ENCODE data around the gene FKBP4. TPM values are rescaled to one million over a fixed set of nuclear protein-coding genes. Genes with fewer than 3 reads are reported as not detected.
A peak's percentile ranks its signal among the peaks of the same experiment; 100 is the strongest.

Gene FKBP4
- 25.4 and 51.8 TPM in 2 replicates for total RNA-seq

GRCh38 chr12:2794736-2795289, at the start of gene FKBP4:
FKBP4 (plus strand) TSS chr12:2794970; CDS start chr12:2795140, 170 bp downstream.
- peak; percentile 80 for DNase-seq (ENCODE audit: low read depth)
- TF ChIP-seq CTCF (IDR thresholded peaks at IDR 0.05; ENCODE audit: insufficient read depth, low read depth, low read length) = no peak
- H3K4me3 ChIP-seq (ENCODE audit: low read depth, low read length) = peak within 1 kb of the TSS; percentile 87

- DNase-seq (ENCODE audit: low read depth) = no peak
- H3K4me3 ChIP-seq (ENCODE audit: low read depth, low read length) = no peak overlapping the region
- TF ChIP-seq CTCF (IDR thresholded peaks at IDR 0.05; ENCODE audit: insufficient read depth, low read depth, low read length) = no peak
Measured at GRCh38 chr12:2745655-2746054, 49.1 kb upstream of the FKBP4 start.

GRCh38 chr12:2749580-2749979, 45.2 kb upstream of the FKBP4 start:
- no peak for TF ChIP-seq CTCF (IDR thresholded peaks at IDR 0.05; ENCODE audit: insufficient read depth, low read depth, low read length)
- H3K4me3 ChIP-seq (ENCODE audit: low read depth, low read length) = no peak overlapping the region
- no peak for DNase-seq (ENCODE audit: low read depth)

- DNase-seq (ENCODE audit: low read depth) = no peak
- no peak for TF ChIP-seq CTCF (IDR thresholded peaks at IDR 0.05; ENCODE audit: insufficient read depth, low read depth, low read length)
- H3K4me3 ChIP-seq (ENCODE audit: low read depth, low read length) = no peak overlapping the region
Measured at GRCh38 chr12:2750185-2750584, 44.6 kb upstream of the FKBP4 start.

- H3K4me3 ChIP-seq (ENCODE audit: low read depth, low read length) = no peak overlapping the region
- TF ChIP-seq CTCF (IDR thresholded peaks at IDR 0.05; ENCODE audit: insufficient read depth, low read depth, low read length) = no peak
- no peak for DNase-seq (ENCODE audit: low read depth)
Measured at GRCh38 chr12:2751230-2751629, 43.5 kb upstream of the FKBP4 start.

GRCh38 chr12:2751686-2752085, 43.1 kb upstream of the FKBP4 start:
- DNase-seq (ENCODE audit: low read depth) = no peak
- no peak for TF ChIP-seq CTCF (IDR thresholded peaks at IDR 0.05; ENCODE audit: insufficient read depth, low read depth, low read length)
- no peak overlapping the region for H3K4me3 ChIP-seq (ENCODE audit: low read depth, low read length)

Data from fibroblast of villous mesenchyme (primary cell).